ENCODE measurements around the gene BARD1. TPM values are rescaled to one million over a fixed set of nuclear protein-coding genes. Genes with fewer than 3 reads are reported as not detected.

The BARD1 gene
- total RNA-seq, 4 donors from 2014 or later: 5.3 to 11.3 (median 8.3) TPM

DNA sequence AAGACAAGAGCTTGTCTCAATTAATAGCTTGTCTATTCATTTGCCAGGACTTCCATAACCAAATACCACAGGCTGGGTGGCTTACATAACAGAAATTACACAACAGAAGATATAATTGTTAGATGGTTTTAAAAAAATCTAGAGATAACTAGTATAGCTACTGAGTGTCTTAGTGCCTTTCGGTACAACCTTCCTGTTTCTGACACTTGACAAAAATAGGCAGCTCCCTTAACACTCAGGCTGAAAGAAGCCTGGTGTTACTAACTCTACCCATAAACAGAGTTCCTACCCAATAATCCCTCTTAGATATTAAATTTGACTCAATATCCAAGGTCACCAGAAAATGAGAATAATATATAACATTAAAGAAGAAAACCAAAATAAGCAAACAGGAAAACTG, 129.7 kb downstream of the BARD1 start:
- in situ Hi-C loops (cut with MboI; ENCODE audit: low sequenced_read_pairs in 4 of 4) (no loop called here), intact Hi-C loops (cut with DNase I; ENCODE audit: low total_unique reads) (no loop called here)
- Histone ChIP-seq H3K4me3 (no peak overlapping the region), H3K9me3 (no peaks in the 10 kb centered on the region), H3K36me3 (no peaks in the 10 kb centered on the region), H3K4me1 (no peaks in the 10 kb centered on the region), H3K27ac (no peak overlapping the region), H3K27me3 (no peaks in the 10 kb centered on the region)
- no peak for TF ChIP-seq POLR2A (IDR thresholded peaks at IDR 0.05)
- TF ChIP-seq, protein P1, sequence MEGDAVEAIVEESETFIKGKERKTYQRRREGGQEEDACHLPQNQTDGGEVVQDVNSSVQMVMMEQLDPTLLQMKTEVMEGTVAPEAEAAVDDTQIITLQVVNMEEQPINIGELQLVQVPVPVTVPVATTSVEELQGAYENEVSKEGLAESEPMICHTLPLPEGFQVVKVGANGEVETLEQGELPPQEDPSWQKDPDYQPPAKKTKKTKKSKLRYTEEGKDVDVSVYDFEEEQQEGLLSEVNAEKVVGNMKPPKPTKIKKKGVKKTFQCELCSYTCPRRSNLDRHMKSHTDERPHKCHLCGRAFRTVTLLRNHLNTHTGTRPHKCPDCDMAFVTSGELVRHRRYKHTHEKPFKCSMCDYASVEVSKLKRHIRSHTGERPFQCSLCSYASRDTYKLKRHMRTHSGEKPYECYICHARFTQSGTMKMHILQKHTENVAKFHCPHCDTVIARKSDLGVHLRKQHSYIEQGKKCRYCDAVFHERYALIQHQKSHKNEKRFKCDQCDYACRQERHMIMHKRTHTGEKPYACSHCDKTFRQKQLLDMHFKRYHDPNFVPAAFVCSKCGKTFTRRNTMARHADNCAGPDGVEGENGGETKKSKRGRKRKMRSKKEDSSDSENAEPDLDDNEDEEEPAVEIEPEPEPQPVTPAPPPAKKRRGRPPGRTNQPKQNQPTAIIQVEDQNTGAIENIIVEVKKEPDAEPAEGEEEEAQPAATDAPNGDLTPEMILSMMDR (IDR thresholded peaks at IDR 0.05 in 4 of 5, conservative IDR thresholded peaks at IDR 0.05 in 1 of 5): no peak
- no peak for DNase-seq
- no peak for ATAC-seq

GRCh38 chr2:214676421-214677089, 132.9 kb downstream of the BARD1 start:
- H3K36me3 ChIP-seq: no peaks in the 10 kb centered on the region
- intact Hi-C loops (cut with DNase I; ENCODE audit: low total_unique reads): no loop called here
- in situ Hi-C loops (cut with MboI; ENCODE audit: low sequenced_read_pairs in 4 of 4): no loop called here
- no peaks in the 10 kb centered on the region for H3K9me3 ChIP-seq
- no peak for TF ChIP-seq POLR2A (IDR thresholded peaks at IDR 0.05)
- TF ChIP-seq, protein P1 (IDR thresholded peaks at IDR 0.05 in 4 of 5, conservative IDR thresholded peaks at IDR 0.05 in 1 of 5): no peak
- H3K27ac ChIP-seq: no peak overlapping the region
- H3K4me3 ChIP-seq: no peak overlapping the region
- H3K4me1 ChIP-seq: no peaks in the 10 kb centered on the region
- DNase-seq: no peak
- ATAC-seq: no peak
- H3K27me3 ChIP-seq: no peaks in the 10 kb centered on the region

All from gastrocnemius medialis (tissue), 4 donors.